ENCODE data around the gene PHF21B. TPM values are rescaled to one million over a fixed set of nuclear protein-coding genes. Genes with fewer than 3 reads are reported as not detected.

The PHF21B gene
- total and polyA plus RNA-seq, 2 experiments from 2014 or later = 20.6 to 149 TPM

GRCh38 chr22:44892803-44893730 lies 116.7 kb downstream of the PHF21B start:
- Histone ChIP-seq H3K79me2 (replicated peaks; ENCODE audit: insufficient read depth) (no peaks in the 10 kb centered on the region), H3K4me3 (no peak overlapping the region), H3K4me1 (ENCODE audit: insufficient read depth) (peaks cover 6% of the 10 kb centered on the region), H3K9me2 (ENCODE audit: insufficient read depth) (no peaks in the 10 kb centered on the region), H3K27ac (ENCODE audit: low read depth) (no peak overlapping the region), H4K20me1 (replicated peaks; ENCODE audit: insufficient read depth) (peaks cover 4% of the 10 kb centered on the region), H3K27me3 (ENCODE audit: insufficient read depth) (no peaks in the 10 kb centered on the region), H3K4me2 (no peak overlapping the region), H3K36me3 (ENCODE audit: insufficient read depth) (no peaks in the 10 kb centered on the region), H2AFZ (no peak overlapping the region), H3F3A (replicated peaks; ENCODE audit: low read depth) (peaks cover 6% of the 10 kb centered on the region; the same call in 1 of the 2 replicates)
- Mint-ChIP-seq H3K4me3 (no peak overlapping the region), H3K4me1 (peaks cover 15% of the 10 kb centered on the region), H3K36me3 (ENCODE audit: low read depth) (peaks cover 24% of the 10 kb centered on the region), H3K27me3 (ENCODE audit: insufficient read depth, low read depth, poor library complexity) (peaks cover 14% of the 10 kb centered on the region), H3K9me3 (no peaks in the 10 kb centered on the region), H3K27ac (no peak overlapping the region)
- TF ChIP-seq CTCF (conservative IDR thresholded peaks at IDR 0.05; ENCODE audit: low read depth in 2 of 2) = no peak
- no peak for TF ChIP-seq ZNF331 (CRISPR knock-in tag; IDR thresholded peaks at IDR 0.05; ENCODE audit: low read depth)
- ATAC-seq = no peak
- DNase-seq (ENCODE audit: low spot score) = no peak

- ATAC-seq (no peak), DNase-seq (ENCODE audit: low spot score) (no peak)
- no peaks in the 10 kb centered on the region for H3K36me3 ChIP-seq (ENCODE audit: insufficient read depth)
- no peak overlapping the region for H3K27ac ChIP-seq (ENCODE audit: low read depth)
- H3F3A ChIP-seq (replicated peaks; ENCODE audit: low read depth) = peaks cover 6% of the 10 kb centered on the region; the same call in 1 of the 2 replicates
- Mint-ChIP-seq H3K4me3 (no peak overlapping the region), H3K4me1 (peaks cover 15% of the 10 kb centered on the region), H3K36me3 (ENCODE audit: low read depth) (peaks cover 23% of the 10 kb centered on the region), H3K27ac (no peak overlapping the region), H3K27me3 (ENCODE audit: insufficient read depth, low read depth, poor library complexity) (peaks cover 14% of the 10 kb centered on the region), H3K9me3 (no peaks in the 10 kb centered on the region)
- H3K4me1 ChIP-seq (ENCODE audit: insufficient read depth) = peaks cover 6% of the 10 kb centered on the region
- no peak overlapping the region for H3K4me2 ChIP-seq
- no peaks in the 10 kb centered on the region; the same call in none of the 2 replicates for H4K20me1 ChIP-seq (replicated peaks; ENCODE audit: insufficient read depth)
- no peaks in the 10 kb centered on the region for H3K79me2 ChIP-seq (replicated peaks; ENCODE audit: insufficient read depth)
- no peak overlapping the region for H2AFZ ChIP-seq
- H3K4me3 ChIP-seq = no peak overlapping the region
- H3K9me2 ChIP-seq (ENCODE audit: insufficient read depth) = no peaks in the 10 kb centered on the region
- H3K27me3 ChIP-seq (ENCODE audit: insufficient read depth) = no peaks in the 10 kb centered on the region
- TF ChIP-seq ZNF331 (CRISPR knock-in tag; IDR thresholded peaks at IDR 0.05; ENCODE audit: low read depth) (no peak), STAT1 (IDR thresholded peaks at IDR 0.05; ENCODE audit: unreplicated experiment) (no peak), ZNF114 (CRISPR knock-in tag; IDR thresholded peaks at IDR 0.05) (no peak), JUNB (IDR thresholded peaks at IDR 0.05; ENCODE audit: unreplicated experiment) (no peak), EZH2phosphoT487 (IDR thresholded peaks at IDR 0.05; ENCODE audit: unreplicated experiment) (no peak), NANOG (IDR thresholded peaks at IDR 0.05; ENCODE audit: borderline replicate concordance) (no peak), CTCF (conservative IDR thresholded peaks at IDR 0.05; ENCODE audit: low read depth in 2 of 2) (no peak), EZH2 (IDR thresholded peaks at IDR 0.05; ENCODE audit: low read depth, unreplicated experiment) (no peak), REST (IDR thresholded peaks at IDR 0.05; ENCODE audit: unreplicated experiment) (no peak)
Observed at GRCh38 chr22:44892243-44892642, 117.6 kb downstream of the PHF21B start.
